Measurements from ENCODE around the gene TSPEAR. TPM values are rescaled to one million over a fixed set of nuclear protein-coding genes. Genes with fewer than 3 reads are reported as not detected.
"Not testable (repeated sequence)": the region's sequence is repeated elsewhere in the genome, so short reads cannot be mapped to it uniquely, and the experiment has no call there.

Gene TSPEAR
- total RNA-seq, 1 experiment from 2014 or later, result not detected

DNA sequence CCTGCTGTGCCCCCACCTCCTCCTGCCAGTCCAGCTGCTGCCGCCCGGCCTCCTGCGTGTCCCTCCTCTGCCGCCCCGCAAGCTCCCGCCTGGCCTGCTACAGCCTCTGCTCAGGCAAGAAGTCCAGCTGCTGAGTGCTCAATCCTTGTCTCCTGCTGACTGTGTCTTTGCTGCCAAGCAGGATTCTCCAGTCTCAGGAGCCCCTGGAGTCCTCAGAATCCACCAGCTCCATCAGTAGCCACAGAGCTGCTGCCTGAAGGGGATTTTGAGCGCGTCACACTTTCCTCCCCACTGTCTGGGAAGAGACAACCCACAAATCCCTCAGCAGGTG is 64.2 kb downstream of the TSPEAR start:
- POLR2A ChIA-PET, result no interaction called here
- Histone ChIP-seq H3K27me3 (ENCODE audit: control insufficient read depth, insufficient read depth, low read length) (no peaks in the 10 kb centered on the region), H3K4me3 (ENCODE audit: low read depth in 2 of 2, low read length in 2 of 2) (no peak overlapping the region), H3K4me1 (ENCODE audit: control insufficient read depth, insufficient read depth, low read length) (no peaks in the 10 kb centered on the region), H3K36me3 (ENCODE audit: control insufficient read depth, insufficient read depth, low read length) (no peaks in the 10 kb centered on the region), H3K27ac (ENCODE audit: low read length) (no peak overlapping the region), H3K9me3 (ENCODE audit: control insufficient read depth, insufficient read depth, low read depth, low read length) (no peaks in the 10 kb centered on the region)
- ATAC-seq (no peak), DNase-seq (ENCODE audit: low read depth, low spot score) (no peak)
- CTCF ChIA-PET, result no interaction called here
- in situ Hi-C loops (cut with HindIII; ENCODE audit: low pct_unique_long_range_greater_than_20kb, low sequenced_read_pairs), result no loop called here
- TF ChIP-seq POLR2AphosphoS5 (IDR thresholded peaks at IDR 0.05; ENCODE audit: low read depth, low read length) (no peak), SIN3A (IDR thresholded peaks at IDR 0.05; ENCODE audit: borderline replicate concordance, insufficient read depth, low read depth, low read length) (no peak), TCF7L2 (IDR thresholded peaks at IDR 0.05; ENCODE audit: low read depth, low read length) (no peak)
- TF ChIP-seq, protein P1, sequence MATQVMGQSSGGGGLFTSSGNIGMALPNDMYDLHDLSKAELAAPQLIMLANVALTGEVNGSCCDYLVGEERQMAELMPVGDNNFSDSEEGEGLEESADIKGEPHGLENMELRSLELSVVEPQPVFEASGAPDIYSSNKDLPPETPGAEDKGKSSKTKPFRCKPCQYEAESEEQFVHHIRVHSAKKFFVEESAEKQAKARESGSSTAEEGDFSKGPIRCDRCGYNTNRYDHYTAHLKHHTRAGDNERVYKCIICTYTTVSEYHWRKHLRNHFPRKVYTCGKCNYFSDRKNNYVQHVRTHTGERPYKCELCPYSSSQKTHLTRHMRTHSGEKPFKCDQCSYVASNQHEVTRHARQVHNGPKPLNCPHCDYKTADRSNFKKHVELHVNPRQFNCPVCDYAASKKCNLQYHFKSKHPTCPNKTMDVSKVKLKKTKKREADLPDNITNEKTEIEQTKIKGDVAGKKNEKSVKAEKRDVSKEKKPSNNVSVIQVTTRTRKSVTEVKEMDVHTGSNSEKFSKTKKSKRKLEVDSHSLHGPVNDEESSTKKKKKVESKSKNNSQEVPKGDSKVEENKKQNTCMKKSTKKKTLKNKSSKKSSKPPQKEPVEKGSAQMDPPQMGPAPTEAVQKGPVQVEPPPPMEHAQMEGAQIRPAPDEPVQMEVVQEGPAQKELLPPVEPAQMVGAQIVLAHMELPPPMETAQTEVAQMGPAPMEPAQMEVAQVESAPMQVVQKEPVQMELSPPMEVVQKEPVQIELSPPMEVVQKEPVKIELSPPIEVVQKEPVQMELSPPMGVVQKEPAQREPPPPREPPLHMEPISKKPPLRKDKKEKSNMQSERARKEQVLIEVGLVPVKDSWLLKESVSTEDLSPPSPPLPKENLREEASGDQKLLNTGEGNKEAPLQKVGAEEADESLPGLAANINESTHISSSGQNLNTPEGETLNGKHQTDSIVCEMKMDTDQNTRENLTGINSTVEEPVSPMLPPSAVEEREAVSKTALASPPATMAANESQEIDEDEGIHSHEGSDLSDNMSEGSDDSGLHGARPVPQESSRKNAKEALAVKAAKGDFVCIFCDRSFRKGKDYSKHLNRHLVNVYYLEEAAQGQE (IDR thresholded peaks at IDR 0.05; ENCODE audit: insufficient read depth in 1 of 2, low read depth in 2 of 2, low read length in 1 of 2), result no peak
- TF ChIP-seq, protein P2, sequence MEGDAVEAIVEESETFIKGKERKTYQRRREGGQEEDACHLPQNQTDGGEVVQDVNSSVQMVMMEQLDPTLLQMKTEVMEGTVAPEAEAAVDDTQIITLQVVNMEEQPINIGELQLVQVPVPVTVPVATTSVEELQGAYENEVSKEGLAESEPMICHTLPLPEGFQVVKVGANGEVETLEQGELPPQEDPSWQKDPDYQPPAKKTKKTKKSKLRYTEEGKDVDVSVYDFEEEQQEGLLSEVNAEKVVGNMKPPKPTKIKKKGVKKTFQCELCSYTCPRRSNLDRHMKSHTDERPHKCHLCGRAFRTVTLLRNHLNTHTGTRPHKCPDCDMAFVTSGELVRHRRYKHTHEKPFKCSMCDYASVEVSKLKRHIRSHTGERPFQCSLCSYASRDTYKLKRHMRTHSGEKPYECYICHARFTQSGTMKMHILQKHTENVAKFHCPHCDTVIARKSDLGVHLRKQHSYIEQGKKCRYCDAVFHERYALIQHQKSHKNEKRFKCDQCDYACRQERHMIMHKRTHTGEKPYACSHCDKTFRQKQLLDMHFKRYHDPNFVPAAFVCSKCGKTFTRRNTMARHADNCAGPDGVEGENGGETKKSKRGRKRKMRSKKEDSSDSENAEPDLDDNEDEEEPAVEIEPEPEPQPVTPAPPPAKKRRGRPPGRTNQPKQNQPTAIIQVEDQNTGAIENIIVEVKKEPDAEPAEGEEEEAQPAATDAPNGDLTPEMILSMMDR (IDR thresholded peaks at IDR 0.05), result no peak
- intact Hi-C loops (cut with micrococcal nuclease; ENCODE audit: unreplicated experiment), result no loop called here
- BruUV-seq (replicated peaks), result no TSS peak

DNA sequence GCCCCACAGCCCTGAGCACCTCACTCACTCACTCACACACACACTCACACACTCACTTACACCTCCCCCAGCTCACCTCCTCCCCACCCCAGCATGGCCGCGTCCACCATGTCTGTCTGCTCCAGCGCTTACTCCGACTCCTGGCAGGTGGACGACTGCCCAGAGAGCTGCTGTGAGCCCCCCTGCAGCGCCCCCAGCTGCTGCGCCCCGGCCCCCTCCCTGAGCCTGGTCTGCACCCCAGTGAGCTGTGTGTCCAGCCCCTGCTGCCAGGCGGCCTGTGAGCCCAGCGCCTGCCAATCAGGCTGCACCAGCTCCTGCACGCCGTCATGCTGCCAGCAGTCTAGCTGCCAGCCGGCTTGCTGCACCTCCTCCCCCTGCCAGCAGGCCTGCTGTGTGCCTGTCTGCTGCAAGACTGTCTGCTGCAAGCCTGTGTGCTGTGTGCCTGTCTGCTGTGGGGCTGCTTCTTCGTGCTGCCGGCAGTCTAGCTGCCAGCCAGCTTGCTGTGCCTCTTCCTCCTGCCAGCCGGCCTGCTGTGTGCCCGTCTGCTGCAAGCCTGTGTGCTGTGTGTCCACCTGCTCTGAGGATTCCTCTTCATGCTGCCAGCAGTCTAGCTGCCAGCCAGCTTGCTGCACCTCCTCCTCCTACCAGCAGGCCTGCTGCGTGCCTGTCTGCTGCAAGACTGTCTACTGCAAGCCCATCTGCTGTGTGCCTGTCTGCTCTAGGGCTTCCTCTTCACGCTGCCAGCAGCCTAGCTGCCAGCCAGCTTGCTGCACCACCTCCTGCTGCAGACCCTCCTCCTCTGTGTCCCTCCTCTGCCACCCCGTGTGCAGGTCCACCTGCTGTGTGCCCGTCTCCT is 64.8 kb downstream of the TSPEAR start, which contains the start of gene KRTAP10-11:
Gene KRTAP10-11, plus strand, starts transcription at position 49 of the 856 bp plus-strand sequence. Its CDS starts 45 bp downstream, at position 94.
- CTCF ChIA-PET, result interaction anchor here (0.7 kb wide), 1 partner anchor 44 kb away, joined by 3 read pairs; no protein-coding TSS in a partner anchor
- BruUV-seq (replicated peaks); in situ Hi-C loops (cut with HindIII; ENCODE audit: low pct_unique_long_range_greater_than_20kb, low sequenced_read_pairs): not testable (repeated sequence)

DNA sequence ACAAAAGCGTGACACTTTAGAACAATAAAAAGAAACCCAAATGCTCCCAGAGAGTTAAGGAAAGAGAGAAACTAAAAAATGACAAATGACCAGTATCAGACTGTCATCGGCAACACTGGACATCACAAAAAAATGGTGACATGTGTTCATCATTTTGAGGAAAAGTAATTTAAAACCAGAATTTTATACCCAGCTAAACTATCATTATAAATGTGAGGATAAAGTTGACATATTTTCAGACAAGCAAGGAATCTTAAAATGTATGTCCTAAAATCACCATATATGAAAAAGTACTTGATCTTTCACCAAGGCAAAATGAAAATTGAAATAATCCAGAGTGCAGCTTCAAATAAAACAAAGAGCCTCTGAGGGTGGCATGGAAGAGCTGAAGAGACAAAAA is 66.5 kb downstream of the TSPEAR start:
- POLR2A ChIA-PET, result no interaction called here

More for the DNA sequence above, 64.8 kb downstream of the TSPEAR start, which contains the start of gene KRTAP10-11:
- H3K27me3 ChIP-seq (ENCODE audit: control insufficient read depth, insufficient read depth, low read length); DNase-seq (ENCODE audit: low read depth, low spot score); intact Hi-C loops (cut with micrococcal nuclease; ENCODE audit: unreplicated experiment); H3K4me3 ChIP-seq (ENCODE audit: low read depth in 2 of 2, low read length in 2 of 2); H3K36me3 ChIP-seq (ENCODE audit: control insufficient read depth, insufficient read depth, low read length); ATAC-seq; H3K27ac ChIP-seq (ENCODE audit: low read length); H3K4me1 ChIP-seq (ENCODE audit: control insufficient read depth, insufficient read depth, low read length); POLR2A ChIA-PET; H3K9me3 ChIP-seq (ENCODE audit: control insufficient read depth, insufficient read depth, low read depth, low read length): not testable (repeated sequence)

More for the DNA sequence above, 66.5 kb downstream of the TSPEAR start:
- Histone ChIP-seq H3K27ac (ENCODE audit: low read length) (no peak overlapping the region), H3K4me3 (ENCODE audit: low read depth in 2 of 2, low read length in 2 of 2) (no peak overlapping the region), H3K4me1 (ENCODE audit: control insufficient read depth, insufficient read depth, low read length) (no peaks in the 10 kb centered on the region), H3K9me3 (ENCODE audit: control insufficient read depth, insufficient read depth, low read depth, low read length) (no peaks in the 10 kb centered on the region), H3K27me3 (ENCODE audit: control insufficient read depth, insufficient read depth, low read length) (no peaks in the 10 kb centered on the region), H3K36me3 (ENCODE audit: control insufficient read depth, insufficient read depth, low read length) (no peaks in the 10 kb centered on the region)
- no TSS peak for BruUV-seq (replicated peaks)
- no peak for ATAC-seq
- intact Hi-C loops (cut with micrococcal nuclease; ENCODE audit: unreplicated experiment) (no loop called here), in situ Hi-C loops (cut with HindIII; ENCODE audit: low pct_unique_long_range_greater_than_20kb, low sequenced_read_pairs) (no loop called here)
- TF ChIP-seq, protein P1 (IDR thresholded peaks at IDR 0.05; ENCODE audit: insufficient read depth in 1 of 2, low read depth in 2 of 2, low read length in 1 of 2), result no peak
- DNase-seq (ENCODE audit: low read depth, low spot score), result no peak
- CTCF ChIA-PET, result no interaction called here
